ENCODE data around the gene CFAP300. TPM values are rescaled to one million over a fixed set of nuclear protein-coding genes. Genes with fewer than 3 reads are reported as not detected.

CFAP300 gene
- total RNA-seq, 1 donor from 2014 or later = 0.64 TPM

DNA sequence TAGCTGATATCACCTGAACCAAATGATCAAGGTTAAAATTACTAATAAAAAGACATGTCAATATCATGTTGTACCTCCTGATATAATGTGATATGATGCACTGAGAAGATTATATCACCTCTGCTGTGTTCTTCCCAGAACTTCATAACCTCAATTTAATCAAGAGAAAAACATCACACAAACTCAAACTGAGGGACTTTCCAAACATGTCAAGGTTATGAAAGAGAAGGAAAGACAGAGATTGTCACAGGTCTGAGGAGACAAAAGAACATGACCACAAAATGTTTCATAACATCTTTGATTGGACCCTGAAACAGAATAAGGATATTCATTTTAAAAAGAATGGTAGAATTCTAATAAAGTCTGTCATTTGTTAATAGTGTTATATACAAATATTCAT lies 43.0 kb upstream of the CFAP300 start:
- FAIRE-seq (no peak), DNase-seq (ENCODE audit: low read depth) (no peak)
- H3K4me2 ChIP-seq (ENCODE audit: low read length) = no peak overlapping the region
- H3K36me3 ChIP-seq (ENCODE audit: insufficient read depth, low read length) = no peaks in the 10 kb centered on the region
- Mint-ChIP-seq H3K9me3 (ENCODE audit: unreplicated experiment) (no peaks in the 10 kb centered on the region), H3K27ac (ENCODE audit: unreplicated experiment) (no peak overlapping the region), H3K27me3 (ENCODE audit: low read depth, unreplicated experiment) (no peaks in the 10 kb centered on the region), H3K36me3 (ENCODE audit: low read depth, unreplicated experiment) (no peaks in the 10 kb centered on the region), H3K4me1 (ENCODE audit: low read depth, unreplicated experiment) (peaks cover 1% of the 10 kb centered on the region), H3K4me3 (ENCODE audit: unreplicated experiment) (no peak overlapping the region)
- H3K9me3 ChIP-seq (ENCODE audit: insufficient read depth, low read depth, low read length) = no peaks in the 10 kb centered on the region
- peaks cover 5% of the 10 kb centered on the region for H3K4me1 ChIP-seq (ENCODE audit: insufficient read depth, low read length)
- H2AFZ ChIP-seq (ENCODE audit: low read depth, low read length) = no peak overlapping the region
- no peak overlapping the region for H3K4me3 ChIP-seq (ENCODE audit: insufficient read depth, low read depth, low read length)
- H3K27ac ChIP-seq (ENCODE audit: low read depth, low read length) = no peak overlapping the region
- no peaks in the 10 kb centered on the region for H3K27me3 ChIP-seq (ENCODE audit: insufficient read depth, low read length)
- H3K79me2 ChIP-seq (ENCODE audit: insufficient read depth, low read length) = no peaks in the 10 kb centered on the region
- TF ChIP-seq, protein P1, sequence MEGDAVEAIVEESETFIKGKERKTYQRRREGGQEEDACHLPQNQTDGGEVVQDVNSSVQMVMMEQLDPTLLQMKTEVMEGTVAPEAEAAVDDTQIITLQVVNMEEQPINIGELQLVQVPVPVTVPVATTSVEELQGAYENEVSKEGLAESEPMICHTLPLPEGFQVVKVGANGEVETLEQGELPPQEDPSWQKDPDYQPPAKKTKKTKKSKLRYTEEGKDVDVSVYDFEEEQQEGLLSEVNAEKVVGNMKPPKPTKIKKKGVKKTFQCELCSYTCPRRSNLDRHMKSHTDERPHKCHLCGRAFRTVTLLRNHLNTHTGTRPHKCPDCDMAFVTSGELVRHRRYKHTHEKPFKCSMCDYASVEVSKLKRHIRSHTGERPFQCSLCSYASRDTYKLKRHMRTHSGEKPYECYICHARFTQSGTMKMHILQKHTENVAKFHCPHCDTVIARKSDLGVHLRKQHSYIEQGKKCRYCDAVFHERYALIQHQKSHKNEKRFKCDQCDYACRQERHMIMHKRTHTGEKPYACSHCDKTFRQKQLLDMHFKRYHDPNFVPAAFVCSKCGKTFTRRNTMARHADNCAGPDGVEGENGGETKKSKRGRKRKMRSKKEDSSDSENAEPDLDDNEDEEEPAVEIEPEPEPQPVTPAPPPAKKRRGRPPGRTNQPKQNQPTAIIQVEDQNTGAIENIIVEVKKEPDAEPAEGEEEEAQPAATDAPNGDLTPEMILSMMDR (IDR thresholded peaks at IDR 0.05; ENCODE audit: insufficient read depth, low read depth, low read length) = no peak
- TF ChIP-seq EZH2 (IDR thresholded peaks at IDR 0.05; ENCODE audit: insufficient read depth, low read length) = no peak
- H4K20me1 ChIP-seq (ENCODE audit: insufficient read depth, low read length) = no peaks in the 10 kb centered on the region
- H3K9ac ChIP-seq (ENCODE audit: low read length) = no peak overlapping the region

DNA sequence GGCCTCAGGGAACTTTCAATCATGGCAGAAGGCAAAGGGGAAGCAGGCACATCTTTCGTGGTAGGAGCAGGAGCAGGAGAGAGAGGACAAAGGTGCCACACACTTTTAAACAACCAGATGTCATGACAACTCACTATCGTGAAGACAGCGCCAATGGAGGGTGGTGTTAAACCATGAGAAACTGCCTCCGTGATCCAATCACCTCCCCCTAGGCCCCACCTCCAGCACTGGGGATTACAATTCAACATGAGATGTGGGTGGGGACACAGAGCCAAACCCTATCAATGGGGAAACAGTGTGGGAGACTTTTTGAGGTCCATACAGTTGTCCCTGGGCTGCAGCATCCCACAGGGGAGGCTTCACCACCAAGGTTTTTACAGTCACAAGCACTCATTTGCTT lies 41.9 kb upstream of the CFAP300 start:
- Histone ChIP-seq H2AFZ (ENCODE audit: low read depth, low read length) (no peak overlapping the region), H3K27ac (ENCODE audit: low read depth, low read length) (no peak overlapping the region), H3K4me1 (ENCODE audit: insufficient read depth, low read length) (peaks cover 9% of the 10 kb centered on the region), H3K27me3 (ENCODE audit: insufficient read depth, low read length) (no peaks in the 10 kb centered on the region), H3K9ac (ENCODE audit: low read length) (no peak overlapping the region), H4K20me1 (ENCODE audit: insufficient read depth, low read length) (no peaks in the 10 kb centered on the region), H3K79me2 (ENCODE audit: insufficient read depth, low read length) (no peaks in the 10 kb centered on the region), H3K9me3 (ENCODE audit: insufficient read depth, low read depth, low read length) (no peaks in the 10 kb centered on the region), H3K4me2 (ENCODE audit: low read length) (no peak overlapping the region), H3K4me3 (ENCODE audit: insufficient read depth, low read depth, low read length) (no peak overlapping the region), H3K36me3 (ENCODE audit: insufficient read depth, low read length) (no peaks in the 10 kb centered on the region)
- Mint-ChIP-seq H3K27me3 (ENCODE audit: low read depth, unreplicated experiment) (no peaks in the 10 kb centered on the region), H3K9me3 (ENCODE audit: unreplicated experiment) (no peaks in the 10 kb centered on the region), H3K27ac (ENCODE audit: unreplicated experiment) (no peak overlapping the region), H3K4me3 (ENCODE audit: unreplicated experiment) (no peak overlapping the region), H3K36me3 (ENCODE audit: low read depth, unreplicated experiment) (no peaks in the 10 kb centered on the region), H3K4me1 (ENCODE audit: low read depth, unreplicated experiment) (peaks cover 7% of the 10 kb centered on the region)
- no peak for FAIRE-seq
- DNase-seq (ENCODE audit: low read depth) = no peak
- TF ChIP-seq, protein P1 (IDR thresholded peaks at IDR 0.05; ENCODE audit: insufficient read depth, low read depth, low read length) = no peak

DNA sequence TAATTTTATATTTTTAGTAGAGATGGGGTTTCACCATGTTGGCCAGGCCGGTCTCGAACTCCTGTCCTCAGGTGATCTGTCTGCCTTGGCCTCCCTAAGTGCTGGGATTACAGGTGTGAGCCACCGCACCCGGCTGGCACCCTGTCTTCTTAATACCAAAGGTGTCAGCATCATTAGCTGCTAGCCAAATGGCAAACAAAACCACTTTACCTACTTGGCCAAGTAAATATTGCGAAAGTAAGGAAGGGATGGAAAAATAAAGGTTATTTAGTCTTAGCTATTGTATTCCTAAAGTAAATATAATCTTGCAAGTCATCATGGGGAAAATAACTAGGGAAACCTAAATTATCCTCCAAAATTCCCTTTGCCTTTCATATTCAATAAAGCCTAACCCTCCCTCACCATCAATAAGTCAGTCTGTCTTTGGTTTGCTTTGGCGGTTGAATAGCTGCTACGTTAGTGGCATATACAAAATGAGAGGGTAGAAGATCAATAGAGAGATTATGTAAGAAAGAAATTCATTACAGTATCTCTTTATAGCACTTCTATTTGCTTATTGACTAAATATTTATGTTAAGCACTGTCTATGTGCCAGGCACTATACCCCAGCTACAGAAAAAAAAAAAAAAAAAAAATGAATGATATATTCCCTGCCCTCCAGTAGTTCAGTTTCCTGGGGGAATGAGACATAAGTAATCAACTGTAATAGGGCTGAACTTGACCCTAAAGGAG lies 40.2 kb upstream of the CFAP300 start:
- H4K20me1 ChIP-seq (ENCODE audit: insufficient read depth, low read length) = no peaks in the 10 kb centered on the region
- Mint-ChIP-seq H3K4me1 (ENCODE audit: low read depth, unreplicated experiment) (peaks cover 16% of the 10 kb centered on the region), H3K36me3 (ENCODE audit: low read depth, unreplicated experiment) (no peaks in the 10 kb centered on the region), H3K27ac (ENCODE audit: unreplicated experiment) (no peak overlapping the region), H3K4me3 (ENCODE audit: unreplicated experiment) (no peak overlapping the region), H3K9me3 (ENCODE audit: unreplicated experiment) (no peaks in the 10 kb centered on the region), H3K27me3 (ENCODE audit: low read depth, unreplicated experiment) (no peaks in the 10 kb centered on the region)
- H3K27ac ChIP-seq (ENCODE audit: low read depth, low read length) = no peak overlapping the region
- H3K27me3 ChIP-seq (ENCODE audit: insufficient read depth, low read length) = no peaks in the 10 kb centered on the region
- no peak overlapping the region for H3K4me3 ChIP-seq (ENCODE audit: insufficient read depth, low read depth, low read length)
- FAIRE-seq (no peak), DNase-seq (ENCODE audit: low read depth) (no peak)
- H3K9me3 ChIP-seq (ENCODE audit: insufficient read depth, low read depth, low read length) = no peaks in the 10 kb centered on the region
- H3K9ac ChIP-seq (ENCODE audit: low read length) = no peak overlapping the region
- no peaks in the 10 kb centered on the region for H3K36me3 ChIP-seq (ENCODE audit: insufficient read depth, low read length)
- H2AFZ ChIP-seq (ENCODE audit: low read depth, low read length) = no peak overlapping the region
- H3K79me2 ChIP-seq (ENCODE audit: insufficient read depth, low read length) = no peaks in the 10 kb centered on the region
- H3K4me2 ChIP-seq (ENCODE audit: low read length) = no peak overlapping the region
- no peak for TF ChIP-seq EZH2 (IDR thresholded peaks at IDR 0.05; ENCODE audit: insufficient read depth, low read length)
- TF ChIP-seq, protein P1 (IDR thresholded peaks at IDR 0.05; ENCODE audit: insufficient read depth, low read depth, low read length) = no peak
- peaks cover 21% of the 10 kb centered on the region for H3K4me1 ChIP-seq (ENCODE audit: insufficient read depth, low read length)

All from astrocyte (in vitro differentiated cells and primary cell).